ENCODE measurements around the gene ADAP1.
"Not testable (repeated sequence)": the region's sequence is repeated elsewhere in the genome, so short reads cannot be mapped to it uniquely, and the experiment has no call there.

DNA sequence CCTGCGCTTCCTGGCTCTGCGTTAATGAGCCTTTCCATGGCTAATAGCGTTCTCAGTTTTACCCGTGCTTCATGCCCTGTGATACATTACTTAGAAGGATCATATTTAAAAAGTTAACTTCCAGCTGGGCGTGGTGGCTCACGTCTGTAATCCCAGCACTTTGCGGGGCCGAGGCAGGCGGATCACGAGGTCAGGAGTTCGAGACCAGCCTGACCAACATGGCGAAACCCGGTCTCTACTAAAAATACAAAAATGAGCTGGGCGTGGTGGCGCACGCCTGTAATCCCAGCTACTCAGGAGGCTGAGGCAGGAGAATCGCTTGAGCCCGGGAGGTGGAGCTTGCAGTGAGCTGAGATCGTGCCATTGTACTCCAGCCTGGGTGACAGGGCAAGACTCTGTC, 81.8 kb downstream of the ADAP1 start:
- TF ChIP-seq, protein P1, sequence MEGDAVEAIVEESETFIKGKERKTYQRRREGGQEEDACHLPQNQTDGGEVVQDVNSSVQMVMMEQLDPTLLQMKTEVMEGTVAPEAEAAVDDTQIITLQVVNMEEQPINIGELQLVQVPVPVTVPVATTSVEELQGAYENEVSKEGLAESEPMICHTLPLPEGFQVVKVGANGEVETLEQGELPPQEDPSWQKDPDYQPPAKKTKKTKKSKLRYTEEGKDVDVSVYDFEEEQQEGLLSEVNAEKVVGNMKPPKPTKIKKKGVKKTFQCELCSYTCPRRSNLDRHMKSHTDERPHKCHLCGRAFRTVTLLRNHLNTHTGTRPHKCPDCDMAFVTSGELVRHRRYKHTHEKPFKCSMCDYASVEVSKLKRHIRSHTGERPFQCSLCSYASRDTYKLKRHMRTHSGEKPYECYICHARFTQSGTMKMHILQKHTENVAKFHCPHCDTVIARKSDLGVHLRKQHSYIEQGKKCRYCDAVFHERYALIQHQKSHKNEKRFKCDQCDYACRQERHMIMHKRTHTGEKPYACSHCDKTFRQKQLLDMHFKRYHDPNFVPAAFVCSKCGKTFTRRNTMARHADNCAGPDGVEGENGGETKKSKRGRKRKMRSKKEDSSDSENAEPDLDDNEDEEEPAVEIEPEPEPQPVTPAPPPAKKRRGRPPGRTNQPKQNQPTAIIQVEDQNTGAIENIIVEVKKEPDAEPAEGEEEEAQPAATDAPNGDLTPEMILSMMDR (conservative IDR thresholded peaks at IDR 0.05; ENCODE audit: low read length) = not testable (repeated sequence)
- not testable (repeated sequence) for TF ChIP-seq EZH2phosphoT487 (IDR thresholded peaks at IDR 0.05; ENCODE audit: borderline replicate concordance, low read depth, low read length)

Measured in OCI-LY7 (cell line).